ENCODE results near the gene WDFY3. TPM values are rescaled to one million over a fixed set of nuclear protein-coding genes. Genes with fewer than 3 reads are reported as not detected.
A peak's percentile ranks its signal among the peaks of the same experiment; 100 is the strongest.

The WDFY3 gene, protein sequence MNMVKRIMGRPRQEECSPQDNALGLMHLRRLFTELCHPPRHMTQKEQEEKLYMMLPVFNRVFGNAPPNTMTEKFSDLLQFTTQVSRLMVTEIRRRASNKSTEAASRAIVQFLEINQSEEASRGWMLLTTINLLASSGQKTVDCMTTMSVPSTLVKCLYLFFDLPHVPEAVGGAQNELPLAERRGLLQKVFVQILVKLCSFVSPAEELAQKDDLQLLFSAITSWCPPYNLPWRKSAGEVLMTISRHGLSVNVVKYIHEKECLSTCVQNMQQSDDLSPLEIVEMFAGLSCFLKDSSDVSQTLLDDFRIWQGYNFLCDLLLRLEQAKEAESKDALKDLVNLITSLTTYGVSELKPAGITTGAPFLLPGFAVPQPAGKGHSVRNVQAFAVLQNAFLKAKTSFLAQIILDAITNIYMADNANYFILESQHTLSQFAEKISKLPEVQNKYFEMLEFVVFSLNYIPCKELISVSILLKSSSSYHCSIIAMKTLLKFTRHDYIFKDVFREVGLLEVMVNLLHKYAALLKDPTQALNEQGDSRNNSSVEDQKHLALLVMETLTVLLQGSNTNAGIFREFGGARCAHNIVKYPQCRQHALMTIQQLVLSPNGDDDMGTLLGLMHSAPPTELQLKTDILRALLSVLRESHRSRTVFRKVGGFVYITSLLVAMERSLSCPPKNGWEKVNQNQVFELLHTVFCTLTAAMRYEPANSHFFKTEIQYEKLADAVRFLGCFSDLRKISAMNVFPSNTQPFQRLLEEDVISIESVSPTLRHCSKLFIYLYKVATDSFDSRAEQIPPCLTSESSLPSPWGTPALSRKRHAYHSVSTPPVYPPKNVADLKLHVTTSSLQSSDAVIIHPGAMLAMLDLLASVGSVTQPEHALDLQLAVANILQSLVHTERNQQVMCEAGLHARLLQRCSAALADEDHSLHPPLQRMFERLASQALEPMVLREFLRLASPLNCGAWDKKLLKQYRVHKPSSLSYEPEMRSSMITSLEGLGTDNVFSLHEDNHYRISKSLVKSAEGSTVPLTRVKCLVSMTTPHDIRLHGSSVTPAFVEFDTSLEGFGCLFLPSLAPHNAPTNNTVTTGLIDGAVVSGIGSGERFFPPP (N-terminal part only)
- total RNA-seq (100 to 1,000 TPM; 116 to 208 (median 135) TPM), polyA plus RNA-seq (1 to 10 TPM; 1.6 to 3.7 (median 1.9) TPM)
- long read RNA-seq, donor 1, partial matches to known transcripts, result 0 of 1 reads
- long read RNA-seq, donor 1, other reads (novel, unspliced or antisense), result 0 of 1 reads
- long read RNA-seq, donor 2, result 0 reads

DNA sequence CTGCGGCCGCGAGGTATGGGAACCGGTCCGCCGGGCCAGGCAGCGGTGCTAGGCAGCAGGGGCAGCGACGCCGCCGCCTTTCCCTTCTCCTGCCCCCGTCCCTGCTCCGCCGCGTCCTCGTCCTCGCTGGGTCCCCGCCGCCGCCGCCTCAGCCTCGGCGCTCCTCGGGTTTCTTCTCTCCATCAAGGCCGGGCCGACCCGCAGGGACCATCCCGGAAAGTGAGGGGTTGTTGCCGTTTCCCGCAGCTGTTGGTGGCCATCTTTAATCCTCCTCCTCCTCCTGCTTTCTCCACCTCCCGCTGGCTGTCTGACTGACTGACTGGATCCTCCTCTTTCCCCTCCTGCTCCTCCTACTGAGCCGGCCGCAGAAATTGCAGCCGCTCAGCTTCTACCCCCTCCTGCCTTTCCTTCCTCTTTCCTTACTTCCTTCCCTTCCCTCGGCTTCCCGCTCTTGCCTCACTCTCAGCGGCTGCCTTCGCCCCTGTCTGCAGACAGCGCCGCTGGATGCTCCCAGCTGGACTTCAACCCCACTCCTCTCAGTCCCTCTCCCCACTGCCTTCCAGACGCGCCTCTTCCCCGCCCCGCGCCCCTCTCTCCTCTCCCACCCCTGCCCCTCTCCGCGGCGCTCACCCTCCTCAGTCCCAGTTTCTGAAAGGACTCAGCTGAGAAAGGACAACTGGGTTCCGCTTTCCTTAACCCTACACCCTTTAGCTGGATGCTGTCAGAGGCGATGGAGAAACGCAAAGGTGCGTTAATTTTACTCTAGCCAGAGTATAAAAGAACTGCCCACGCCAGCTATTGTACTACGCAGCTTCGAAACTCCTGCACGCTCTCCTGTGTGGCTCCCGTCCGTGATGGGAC lies at the start of gene WDFY3:
Gene WDFY3 (minus strand): TSS at position 309 of the 861 bp plus-strand sequence. CDS start 106,099 bp downstream, outside the sequence.
- no peaks in the 10 kb centered on the region for H3K9me3 ChIP-seq
- no peaks in the 10 kb centered on the region for H3K36me3 ChIP-seq
- peak within 1 kb of the TSS; percentile 54 to 98 (median 93) for H3K27ac ChIP-seq
- TF ChIP-seq, protein P1, sequence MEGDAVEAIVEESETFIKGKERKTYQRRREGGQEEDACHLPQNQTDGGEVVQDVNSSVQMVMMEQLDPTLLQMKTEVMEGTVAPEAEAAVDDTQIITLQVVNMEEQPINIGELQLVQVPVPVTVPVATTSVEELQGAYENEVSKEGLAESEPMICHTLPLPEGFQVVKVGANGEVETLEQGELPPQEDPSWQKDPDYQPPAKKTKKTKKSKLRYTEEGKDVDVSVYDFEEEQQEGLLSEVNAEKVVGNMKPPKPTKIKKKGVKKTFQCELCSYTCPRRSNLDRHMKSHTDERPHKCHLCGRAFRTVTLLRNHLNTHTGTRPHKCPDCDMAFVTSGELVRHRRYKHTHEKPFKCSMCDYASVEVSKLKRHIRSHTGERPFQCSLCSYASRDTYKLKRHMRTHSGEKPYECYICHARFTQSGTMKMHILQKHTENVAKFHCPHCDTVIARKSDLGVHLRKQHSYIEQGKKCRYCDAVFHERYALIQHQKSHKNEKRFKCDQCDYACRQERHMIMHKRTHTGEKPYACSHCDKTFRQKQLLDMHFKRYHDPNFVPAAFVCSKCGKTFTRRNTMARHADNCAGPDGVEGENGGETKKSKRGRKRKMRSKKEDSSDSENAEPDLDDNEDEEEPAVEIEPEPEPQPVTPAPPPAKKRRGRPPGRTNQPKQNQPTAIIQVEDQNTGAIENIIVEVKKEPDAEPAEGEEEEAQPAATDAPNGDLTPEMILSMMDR (IDR thresholded peaks at IDR 0.05 in 8 of 11, conservative IDR thresholded peaks at IDR 0.05 in 3 of 11), result peak in 1 of 11 experiments; percentile 32
- TF ChIP-seq POLR2AphosphoS5 (IDR thresholded peaks at IDR 0.05) (peak; percentile 78 to 86 (median 85)), POLR2A (IDR thresholded peaks at IDR 0.05) (peak in 2 of 3 donors; percentile 36)
- intact Hi-C loops (cut with DNase I; ENCODE audit: low total_unique reads), result no loop called here
- peak; percentile 91 for DNase-seq
- H3K27me3 ChIP-seq (replicated peaks in 1 of 7), result peaks cover 0 to 41% (median 7%) of the 10 kb centered on the region in 7 donors
- H3K4me3 ChIP-seq, result peak within 1 kb of the TSS; percentile 50 to 85 (median 68)
- peaks cover 3 to 71% (median 26%) of the 10 kb centered on the region in 6 donors for H3K4me1 ChIP-seq
- 0 to 4% (median 1%) methylated on average over 43 to 58 of the region's 58 CpGs for WGBS, 5 donors

DNA sequence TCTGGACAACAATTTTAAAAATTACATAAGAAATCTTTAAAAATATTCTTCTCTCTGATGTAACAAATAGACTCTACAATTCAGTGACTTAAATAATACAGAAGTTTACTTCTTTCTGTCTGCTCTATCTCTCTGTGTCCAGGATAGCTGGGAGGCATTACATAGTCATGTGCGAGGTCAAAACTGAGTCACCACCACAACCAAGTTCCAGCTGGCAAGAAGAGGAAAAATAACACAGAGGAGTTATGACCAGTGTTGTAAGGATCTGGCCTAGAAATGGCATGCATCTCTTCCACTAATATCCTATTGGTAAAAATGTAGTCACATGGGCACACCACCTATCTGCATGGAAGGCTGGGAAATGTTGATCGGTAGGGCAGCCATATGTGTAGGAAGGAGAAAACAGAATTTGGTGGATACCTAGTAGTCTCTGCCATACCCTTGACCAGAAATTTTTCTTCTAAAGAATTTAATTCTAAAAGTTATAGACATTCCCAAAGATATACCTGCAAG lies 39.4 kb upstream of the WDFY3 start:
- no peaks in the 10 kb centered on the region for H3K4me1 ChIP-seq
- WGBS, 5 donors, result 93 to 98% (median 96%) methylated on average over 2 of the region's 2 CpGs
- TF ChIP-seq POLR2AphosphoS5 (IDR thresholded peaks at IDR 0.05) (no peak), POLR2A (IDR thresholded peaks at IDR 0.05) (no peak)
- TF ChIP-seq, protein P1 (IDR thresholded peaks at IDR 0.05 in 8 of 11, conservative IDR thresholded peaks at IDR 0.05 in 3 of 11), result no peak
- H3K9me3 ChIP-seq, result no peaks in the 10 kb centered on the region
- H3K27ac ChIP-seq, result no peak overlapping the region
- H3K27me3 ChIP-seq (replicated peaks in 1 of 7), result no peaks in the 10 kb centered on the region
- DNase-seq, result no peak
- no peak overlapping the region for H3K4me3 ChIP-seq
- intact Hi-C loops (cut with DNase I; ENCODE audit: low total_unique reads), result no loop called here
- no peaks in the 10 kb centered on the region for H3K36me3 ChIP-seq

DNA sequence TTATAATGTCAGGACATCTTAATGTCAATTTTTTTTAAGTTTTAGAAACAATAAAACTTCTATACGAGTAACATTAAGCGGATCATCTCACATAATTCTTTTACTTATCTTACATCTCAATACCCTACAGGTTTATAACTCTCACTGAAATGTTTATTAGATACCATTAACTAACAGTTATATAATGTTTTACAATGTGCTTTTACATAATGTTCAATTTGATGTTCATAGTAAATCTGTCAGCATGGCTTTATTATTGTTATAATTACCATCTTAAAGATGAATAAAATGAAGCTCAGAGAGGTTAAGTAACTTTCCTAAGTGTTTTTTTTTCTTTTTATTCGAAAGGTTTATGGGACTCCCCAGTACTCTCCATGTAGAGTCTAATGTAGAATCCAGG lies 33.9 kb upstream of the WDFY3 start:
- 81 to 90% (median 87%) methylated on average over 3 of the region's 3 CpGs for WGBS, 5 donors
- TF ChIP-seq POLR2A (IDR thresholded peaks at IDR 0.05) (no peak), POLR2AphosphoS5 (IDR thresholded peaks at IDR 0.05) (no peak)
- TF ChIP-seq, protein P1 (IDR thresholded peaks at IDR 0.05 in 8 of 11, conservative IDR thresholded peaks at IDR 0.05 in 3 of 11), result no peak
- H3K4me3 ChIP-seq, result no peak overlapping the region
- H3K4me1 ChIP-seq, result no peaks in the 10 kb centered on the region
- H3K27ac ChIP-seq, result no peak overlapping the region
- H3K9me3 ChIP-seq, result no peaks in the 10 kb centered on the region
- H3K27me3 ChIP-seq (replicated peaks in 1 of 7), result no peaks in the 10 kb centered on the region
- intact Hi-C loops (cut with DNase I; ENCODE audit: low total_unique reads), result no loop called here
- no peak for DNase-seq
- no peaks in the 10 kb centered on the region for H3K36me3 ChIP-seq

All from spleen (tissue), 13 donors.